Breast epithelium (tissue), 3 donors: ENCODE results near the gene CAMK2D.

ENCODE experiments used
- CTCF ChIP-seq, 3 donors: fragments of 450-650 bp; IDR thresholded peaks; one replicate each; pipeline ENCODE4 v1.5.1; 2016 to 2017; ENCODE audit warnings: antibody characterized with exemption in 3 of 3, mild to moderate bottlenecking in 3 of 3, moderate library complexity in 3 of 3
- POLR2A ChIP-seq: fragments of 450-650 bp; IDR thresholded peaks from one replicate; pipeline ENCODE4 v1.6.1; 2016; ENCODE audit warnings: antibody characterized with exemption, mild to moderate bottlenecking, moderate library complexity
- POLR2AphosphoS5 ChIP-seq, 3 donors: sonication (generic); formaldehyde crosslinking; IDR thresholded peaks; one replicate each; pipeline ENCODE4 v1.6.1; 2017; ENCODE audit warnings: antibody characterized with exemption in 3 of 3

GRCh38 chr4:113657586-113658233, 103.8 kb downstream of the CAMK2D start:
- TF ChIP-seq CTCF (IDR thresholded peaks at IDR 0.05): no peak
- TF ChIP-seq POLR2A: no peak
- TF ChIP-seq POLR2AphosphoS5 (IDR thresholded peaks at IDR 0.05): no peak
